Peyer's patch (tissue), 4 donors: ENCODE data around the gene ANKRD2.

Source experiments
- POLR2A ChIP-seq, 2 donors: fragments of 450-650 bp; IDR thresholded peaks; one replicate each; pipeline ENCODE4 v1.5.1; 2017; ENCODE audit warnings: antibody characterized with exemption in 2 of 2, mild to moderate bottlenecking in 2 of 2, moderate library complexity in 2 of 2
- TF ChIP-seq, protein P1 (sequence below), 6 experiments: fragments of 450-650 bp in 4 of 6; fragments of 200-600 bp in 2 of 6; sonication (generic) in 1 of 6; IDR thresholded peaks; one replicate each; pipeline ENCODE4 v1.5.1; 2017 to 2019; ENCODE audit warnings: antibody characterized with exemption in 6 of 6, mild to moderate bottlenecking in 3 of 6, moderate library complexity in 1 of 6

DNA sequence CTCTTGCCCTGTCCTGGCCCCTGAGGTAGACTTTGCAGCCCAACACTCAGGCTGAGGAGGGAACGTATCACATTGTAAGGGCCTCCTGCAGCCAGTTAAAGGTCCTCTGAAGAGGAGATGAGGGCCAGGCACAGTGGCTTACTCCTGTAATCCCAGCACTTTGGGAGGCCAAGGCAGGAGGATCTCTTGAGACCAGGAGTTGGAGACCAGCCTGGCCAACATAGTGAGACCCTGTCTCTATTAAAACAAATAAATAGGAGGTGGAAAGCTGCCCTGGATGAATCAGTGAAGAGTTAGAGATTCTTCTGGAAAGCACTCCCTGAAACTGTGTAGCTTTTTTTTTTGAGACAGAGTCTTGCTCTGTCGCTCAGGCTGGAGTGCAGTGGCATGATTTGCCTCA, 14.6 kb downstream of the ANKRD2 start:
- TF ChIP-seq, protein P1, sequence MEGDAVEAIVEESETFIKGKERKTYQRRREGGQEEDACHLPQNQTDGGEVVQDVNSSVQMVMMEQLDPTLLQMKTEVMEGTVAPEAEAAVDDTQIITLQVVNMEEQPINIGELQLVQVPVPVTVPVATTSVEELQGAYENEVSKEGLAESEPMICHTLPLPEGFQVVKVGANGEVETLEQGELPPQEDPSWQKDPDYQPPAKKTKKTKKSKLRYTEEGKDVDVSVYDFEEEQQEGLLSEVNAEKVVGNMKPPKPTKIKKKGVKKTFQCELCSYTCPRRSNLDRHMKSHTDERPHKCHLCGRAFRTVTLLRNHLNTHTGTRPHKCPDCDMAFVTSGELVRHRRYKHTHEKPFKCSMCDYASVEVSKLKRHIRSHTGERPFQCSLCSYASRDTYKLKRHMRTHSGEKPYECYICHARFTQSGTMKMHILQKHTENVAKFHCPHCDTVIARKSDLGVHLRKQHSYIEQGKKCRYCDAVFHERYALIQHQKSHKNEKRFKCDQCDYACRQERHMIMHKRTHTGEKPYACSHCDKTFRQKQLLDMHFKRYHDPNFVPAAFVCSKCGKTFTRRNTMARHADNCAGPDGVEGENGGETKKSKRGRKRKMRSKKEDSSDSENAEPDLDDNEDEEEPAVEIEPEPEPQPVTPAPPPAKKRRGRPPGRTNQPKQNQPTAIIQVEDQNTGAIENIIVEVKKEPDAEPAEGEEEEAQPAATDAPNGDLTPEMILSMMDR (IDR thresholded peaks at IDR 0.05): no peak
- no peak for TF ChIP-seq POLR2A (IDR thresholded peaks at IDR 0.05)
